ENCODE data around the gene COX8C.
"Not testable (repeated sequence)": the region's sequence is repeated elsewhere in the genome, so short reads cannot be mapped to it uniquely, and the experiment has no call there.

COX8C gene

GRCh38 chr14:93319958-93320357, 27.0 kb upstream of the COX8C start:
- no peak for DNase-seq (ENCODE audit: extremely low read depth in 1 of 2, low read depth in 1 of 2)

DNA sequence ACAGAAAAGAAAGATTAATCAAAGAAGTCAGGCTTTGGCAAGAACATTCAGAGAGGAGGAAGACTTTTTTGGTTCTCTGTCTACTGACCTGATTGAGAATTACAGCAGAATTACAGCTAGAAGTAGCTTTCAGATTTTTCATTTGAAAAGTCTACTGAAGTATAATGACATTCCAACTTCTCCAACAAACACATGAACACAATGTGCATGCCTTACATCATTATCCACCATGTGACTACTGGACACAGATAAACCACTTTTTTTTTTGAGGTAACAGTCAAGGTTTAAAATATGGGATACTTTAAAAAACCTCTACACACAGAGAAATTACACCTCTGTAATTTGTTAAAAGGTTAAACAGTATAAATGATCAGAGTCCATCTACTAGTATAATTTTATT, 26.5 kb upstream of the COX8C start:
- no peak for DNase-seq (ENCODE audit: extremely low read depth in 1 of 2, low read depth in 1 of 2)

GRCh38 chr14:93322929-93323599, 23.9 kb upstream of the COX8C start:
- DNase-seq (ENCODE audit: extremely low read depth in 1 of 2, low read depth in 1 of 2): no peak

DNA sequence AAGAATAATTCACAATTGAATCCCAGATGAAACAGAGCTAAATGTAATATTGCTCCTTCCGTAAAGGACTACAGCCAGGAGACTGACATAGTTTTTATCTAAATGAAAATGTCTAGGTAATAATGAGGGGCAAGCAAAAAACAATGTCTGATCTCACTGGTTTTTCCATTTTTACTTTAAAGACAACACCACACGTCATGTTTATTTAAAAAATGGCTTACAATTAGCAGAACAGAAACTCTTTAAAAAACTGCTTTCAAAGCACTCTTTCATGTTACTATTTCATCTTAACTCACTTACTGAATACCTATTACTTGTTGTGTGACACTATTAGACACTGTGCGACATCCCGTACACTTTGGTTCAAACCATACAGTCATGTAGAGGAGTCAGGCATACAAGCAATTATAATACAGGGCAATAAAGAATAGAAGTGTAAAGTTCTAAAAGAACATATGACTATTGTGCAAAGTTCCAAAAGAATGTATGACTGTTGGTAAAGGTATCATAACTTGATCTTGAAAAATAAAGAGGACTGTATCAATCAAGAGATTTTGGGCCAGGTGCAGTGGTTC, 23.3 kb upstream of the COX8C start:
- DNase-seq (ENCODE audit: extremely low read depth in 1 of 2, low read depth in 1 of 2): no peak

DNA sequence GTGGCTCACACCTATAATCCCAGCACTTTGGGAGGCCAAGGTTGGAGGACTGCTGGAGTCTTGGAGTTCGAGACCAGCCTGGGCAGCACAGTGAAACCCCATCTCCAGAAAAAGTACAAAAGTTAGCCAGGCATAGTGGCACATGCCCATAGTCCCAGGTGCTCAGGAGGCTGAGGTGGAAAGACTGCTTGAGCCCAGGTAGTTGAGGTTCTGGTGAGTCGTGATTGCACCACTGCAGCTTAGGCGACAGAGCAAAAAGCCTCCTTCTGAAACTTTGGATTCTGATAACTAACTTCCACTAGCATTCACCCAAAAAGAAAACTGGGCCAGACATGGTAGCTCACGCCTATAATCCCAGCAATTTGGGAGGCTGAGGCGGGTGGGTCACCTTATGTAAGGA, 20.8 kb upstream of the COX8C start:
- DNase-seq (ENCODE audit: extremely low read depth in 1 of 2, low read depth in 1 of 2): no peak

DNA sequence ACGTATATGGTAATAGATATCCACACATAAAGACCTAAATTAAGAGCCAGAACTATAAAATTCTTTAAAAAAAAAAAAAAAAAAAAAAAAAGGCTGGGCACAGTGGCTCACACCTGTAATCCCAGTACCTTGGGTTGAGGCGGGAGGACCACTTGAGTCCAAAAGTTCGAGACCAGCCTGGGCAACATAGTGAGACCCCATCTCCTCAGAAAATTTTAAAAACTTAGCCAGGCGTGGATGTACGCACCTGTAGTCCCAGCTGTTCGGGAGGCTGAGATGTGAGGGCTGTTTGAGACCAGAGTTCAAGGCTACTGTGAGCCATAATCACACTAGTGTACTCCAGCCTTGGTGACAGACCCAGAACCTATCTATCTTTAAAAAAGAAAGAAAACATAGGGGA, 18.4 kb upstream of the COX8C start:
- DNase-seq (ENCODE audit: extremely low read depth in 1 of 2, low read depth in 1 of 2): no peak

GRCh38 chr14:93329965-93330608, 16.9 kb upstream of the COX8C start:
- no peak for DNase-seq (ENCODE audit: extremely low read depth in 1 of 2, low read depth in 1 of 2)

- DNase-seq (ENCODE audit: extremely low read depth in 1 of 2, low read depth in 1 of 2): no peak
Observed at GRCh38 chr14:93330609-93331000, 16.4 kb upstream of the COX8C start.

- no peak for DNase-seq (ENCODE audit: extremely low read depth in 1 of 2, low read depth in 1 of 2)
Observed at GRCh38 chr14:93331002-93331727, 15.8 kb upstream of the COX8C start.

GRCh38 chr14:93331728-93332396, 15.1 kb upstream of the COX8C start:
- no peak for DNase-seq (ENCODE audit: extremely low read depth in 1 of 2, low read depth in 1 of 2)

GRCh38 chr14:93332397-93332852, 14.6 kb upstream of the COX8C start:
- DNase-seq (ENCODE audit: extremely low read depth in 1 of 2, low read depth in 1 of 2): peak in 1 of 2 donors; percentile 10

DNA sequence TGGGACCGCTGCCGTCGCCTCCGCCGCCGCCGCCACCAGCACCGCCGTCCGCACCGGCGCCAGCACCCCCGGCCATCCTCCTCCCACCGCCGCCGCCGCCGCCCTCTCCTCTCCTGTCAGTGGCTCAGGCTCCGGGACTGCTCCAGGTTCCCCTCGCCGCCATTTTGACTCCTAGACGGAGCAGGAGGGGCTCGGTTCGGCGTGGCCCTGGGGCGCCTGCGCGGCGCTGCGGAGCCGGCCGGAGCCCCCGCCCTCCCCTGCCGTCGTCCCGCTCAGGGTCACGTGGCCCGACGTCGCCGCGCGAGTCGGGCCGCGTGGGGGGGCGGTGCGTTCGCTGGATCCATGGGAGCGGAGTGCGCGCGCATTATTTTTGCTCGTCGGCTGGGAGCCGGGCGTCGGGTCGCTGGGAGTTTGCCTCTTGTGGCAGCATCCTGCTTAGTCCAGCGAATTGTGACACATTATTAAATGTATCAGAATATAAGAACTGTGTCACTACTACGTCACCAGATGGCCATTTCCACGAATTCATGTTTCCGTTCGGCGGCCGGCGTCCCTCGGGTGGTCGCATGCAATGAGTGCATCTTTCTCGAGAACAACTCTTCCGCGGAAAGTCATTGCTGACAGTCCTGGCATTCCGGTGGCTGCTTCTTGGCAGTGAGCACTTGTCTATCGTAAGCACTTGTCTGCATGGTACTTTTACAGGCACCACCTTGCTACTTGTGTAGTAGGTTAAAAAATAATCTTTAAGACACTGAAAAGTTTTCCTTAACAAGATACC, 13.9 kb upstream of the COX8C start, which contains the start of gene BTBD7:
Gene BTBD7, minus strand, starts transcription at position 184 of the 778 bp plus-strand sequence. CDS start 36,985 bp downstream, outside the sequence.
- DNase-seq (ENCODE audit: extremely low read depth in 1 of 2, low read depth in 1 of 2): peak; percentile 88 to 94

- no peak for DNase-seq (ENCODE audit: extremely low read depth in 1 of 2, low read depth in 1 of 2)
Observed at GRCh38 chr14:93333631-93334103, 13.3 kb upstream of the COX8C start.

DNA sequence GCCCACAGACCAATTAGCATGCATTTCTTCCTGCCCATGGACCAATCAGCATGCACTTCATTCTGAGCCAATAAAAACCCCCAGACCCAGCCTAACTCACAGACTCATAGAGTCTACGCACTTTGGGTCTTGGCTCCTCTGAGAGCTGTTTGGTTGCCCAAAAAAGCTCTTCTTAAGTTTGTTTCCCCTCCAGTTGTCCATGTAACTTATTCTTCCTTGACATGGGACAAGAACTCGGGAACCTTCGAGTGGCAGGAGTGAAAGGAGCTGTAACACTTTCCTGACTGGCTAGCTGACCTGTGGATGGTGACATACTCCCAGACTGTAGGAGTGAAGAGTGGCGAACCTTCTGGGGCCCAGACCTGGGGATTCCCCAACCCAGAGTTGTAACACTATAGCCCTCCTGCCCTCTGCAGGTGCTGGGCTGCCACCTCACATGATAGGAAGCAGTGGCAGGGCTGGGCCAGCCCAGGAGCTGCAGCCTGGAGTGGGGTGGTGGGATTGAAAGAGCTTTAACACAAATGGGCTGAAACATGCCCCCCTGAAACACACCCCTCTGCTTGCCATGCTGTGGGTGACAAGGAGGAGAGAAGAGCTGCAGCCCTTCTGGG, 9.7 kb upstream of the COX8C start:
- DNase-seq (ENCODE audit: extremely low read depth in 1 of 2, low read depth in 1 of 2): peak in 1 of 2 donors; percentile 8

- no peak for DNase-seq (ENCODE audit: extremely low read depth in 1 of 2, low read depth in 1 of 2)
Observed at GRCh38 chr14:93337884-93338283, 9.1 kb upstream of the COX8C start.

- no peak for DNase-seq (ENCODE audit: extremely low read depth in 1 of 2, low read depth in 1 of 2)
Observed at GRCh38 chr14:93343266-93343665, 3.7 kb upstream of the COX8C start.

GRCh38 chr14:93343797-93344196, 3.2 kb upstream of the COX8C start:
- no peak for DNase-seq (ENCODE audit: extremely low read depth in 1 of 2, low read depth in 1 of 2)

- DNase-seq (ENCODE audit: extremely low read depth in 1 of 2, low read depth in 1 of 2): no peak
Observed at GRCh38 chr14:93347850-93348249, 868 bp downstream of the COX8C start.

DNA sequence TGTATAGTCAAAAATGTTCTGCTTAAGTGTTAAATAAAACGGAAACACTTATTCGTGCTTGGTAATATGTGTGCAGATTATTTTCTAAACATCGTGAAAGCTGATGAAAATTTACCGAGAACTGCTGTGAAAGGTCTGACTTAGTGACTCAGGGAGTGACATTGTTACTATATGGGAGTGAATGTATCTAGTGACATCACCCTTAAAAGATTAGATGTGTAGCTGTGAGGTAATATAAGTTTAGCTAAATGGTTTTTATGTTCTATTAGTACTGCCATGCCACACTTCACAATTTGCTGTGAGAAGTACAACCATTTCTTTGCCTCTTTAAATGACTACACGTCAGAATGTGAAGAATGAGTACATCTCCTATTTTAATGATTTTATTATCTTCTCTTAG, 1.3 kb downstream of the COX8C start:
- DNase-seq (ENCODE audit: extremely low read depth in 1 of 2, low read depth in 1 of 2): no peak

DNA sequence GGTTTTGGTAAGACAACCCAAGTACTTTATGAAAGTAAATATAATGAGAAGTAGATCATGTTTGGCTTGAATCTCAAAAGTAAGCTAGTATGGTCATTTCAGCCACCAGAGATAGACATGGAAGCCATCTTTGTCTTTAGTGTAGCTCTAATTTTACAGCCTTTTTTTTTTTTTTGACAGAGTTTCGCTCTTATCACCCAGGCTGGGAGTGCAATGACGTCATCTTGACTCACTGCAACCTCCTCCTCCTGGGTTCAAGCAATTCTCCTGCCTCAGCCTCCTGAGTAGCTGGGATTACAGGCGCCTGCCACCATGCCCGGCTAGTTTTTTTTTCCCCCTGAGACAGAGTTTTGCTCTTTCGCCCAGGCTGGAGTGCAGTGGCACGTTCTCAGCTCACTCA, 7.9 kb downstream of the COX8C start:
- DNase-seq (ENCODE audit: extremely low read depth in 1 of 2, low read depth in 1 of 2): not testable (repeated sequence)
